ENCODE data around the gene TRIM43.

DNA sequence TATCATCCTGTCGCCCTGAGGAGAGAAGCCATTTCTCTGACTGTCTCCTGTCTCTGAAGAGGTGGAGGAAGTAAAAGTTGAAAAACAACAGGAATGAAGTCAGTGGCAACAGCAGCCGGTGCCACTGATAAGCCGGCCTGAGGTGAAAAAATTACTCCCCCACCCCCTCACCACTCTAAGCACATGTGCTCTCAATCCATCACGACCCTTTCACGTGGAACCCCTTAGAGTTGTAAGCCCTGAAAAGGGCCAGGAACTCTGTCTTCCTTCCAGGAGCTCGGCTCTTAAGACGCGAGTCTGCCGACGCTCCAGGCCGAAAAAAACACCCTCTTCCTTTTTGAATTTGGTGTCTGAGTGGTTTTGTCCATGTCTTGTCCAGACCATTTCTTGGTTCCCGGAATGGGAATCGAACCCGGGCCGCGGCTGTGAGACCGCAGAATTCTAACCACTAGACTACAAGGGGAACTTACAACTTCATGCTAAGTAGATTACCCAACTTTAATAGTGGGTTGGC, 40.7 kb upstream of the TRIM43 start:
- TF ChIP-seq, protein P1, sequence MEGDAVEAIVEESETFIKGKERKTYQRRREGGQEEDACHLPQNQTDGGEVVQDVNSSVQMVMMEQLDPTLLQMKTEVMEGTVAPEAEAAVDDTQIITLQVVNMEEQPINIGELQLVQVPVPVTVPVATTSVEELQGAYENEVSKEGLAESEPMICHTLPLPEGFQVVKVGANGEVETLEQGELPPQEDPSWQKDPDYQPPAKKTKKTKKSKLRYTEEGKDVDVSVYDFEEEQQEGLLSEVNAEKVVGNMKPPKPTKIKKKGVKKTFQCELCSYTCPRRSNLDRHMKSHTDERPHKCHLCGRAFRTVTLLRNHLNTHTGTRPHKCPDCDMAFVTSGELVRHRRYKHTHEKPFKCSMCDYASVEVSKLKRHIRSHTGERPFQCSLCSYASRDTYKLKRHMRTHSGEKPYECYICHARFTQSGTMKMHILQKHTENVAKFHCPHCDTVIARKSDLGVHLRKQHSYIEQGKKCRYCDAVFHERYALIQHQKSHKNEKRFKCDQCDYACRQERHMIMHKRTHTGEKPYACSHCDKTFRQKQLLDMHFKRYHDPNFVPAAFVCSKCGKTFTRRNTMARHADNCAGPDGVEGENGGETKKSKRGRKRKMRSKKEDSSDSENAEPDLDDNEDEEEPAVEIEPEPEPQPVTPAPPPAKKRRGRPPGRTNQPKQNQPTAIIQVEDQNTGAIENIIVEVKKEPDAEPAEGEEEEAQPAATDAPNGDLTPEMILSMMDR (IDR thresholded peaks at IDR 0.05), result no peak
- TF ChIP-seq POLR2A (IDR thresholded peaks at IDR 0.05), result no peak
